Activated B cell treated with CpG ODN at 0.5 μM for 24 hours (primary cell): ENCODE results near the gene LCLAT1. TPM values are rescaled to one million over a fixed set of nuclear protein-coding genes. Genes with fewer than 3 reads are reported as not detected.

ENCODE experiments used
- ATAC-seq: fragments of 200-7000 bp; cut with Tn5 transposase; one replicate; pipeline ENCODE4 v1.10.0; 2021; ENCODE audit warnings: low read depth, mild to moderate bottlenecking, moderate library complexity
- CTCF ChIA-PET: fragments of 350-600 bp; sonication (Branson Sonifier 250); formaldehyde crosslinking; loops from one replicate; lab custom pipeline; 2021; ENCODE audit warnings: antibody characterized with exemption; lab: Charles Lee
- POLR2A ChIA-PET: fragments of 350-600 bp; sonication (Branson Sonifier 250); formaldehyde crosslinking; loops from one replicate; lab custom pipeline; 2021; ENCODE audit warnings: antibody characterized with exemption; lab: Charles Lee
- DNase-seq: peaks from one replicate; pipeline ENCODE4 v3.0.0; 2022
- H3K27ac Mint-ChIP-seq: one replicate; pipeline ENCODE4 v1.8.0; 2020; ENCODE audit warnings: mixed read lengths
- H3K27me3 Mint-ChIP-seq: one replicate; pipeline ENCODE4 v1.8.0; 2021; ENCODE audit warnings: mixed read lengths
- H3K36me3 Mint-ChIP-seq: one replicate; pipeline ENCODE4 v1.8.0; 2021; ENCODE audit warnings: low read depth, mixed read lengths
- H3K4me1 Mint-ChIP-seq: one replicate; pipeline ENCODE4 v1.8.0; 2021; ENCODE audit warnings: mixed read lengths
- H3K4me3 Mint-ChIP-seq: one replicate; pipeline ENCODE4 v1.8.0; 2020; ENCODE audit warnings: mild to moderate bottlenecking, mixed read lengths
- H3K9me3 Mint-ChIP-seq: one replicate; pipeline ENCODE4 v1.8.0; 2020; ENCODE audit warnings: mixed read lengths
- CTCF ChIP-seq: fragments of 200-600 bp; IDR thresholded peaks from one replicate; pipeline ENCODE4 v1.8.0; 2022; ENCODE audit warnings: antibody characterized with exemption, mild to moderate bottlenecking
- intact Hi-C: fragments of 100-400 bp; cut with micrococcal nuclease; formaldehyde crosslinking; loops from one replicate; pipeline ENCODE4 v1.15.1; 2024
- total RNA-seq: library from RNA; stranded (reverse); gene quantifications from 2 replicates; pipeline ENCODE4 v1.2.3, GENCODE V29; 2022

The LCLAT1 gene
- total RNA-seq, 1 donor from 2014 or later = 25.9 TPM

- H3K9me3 Mint-ChIP-seq = no peaks in the 10 kb centered on the region
- no peak for DNase-seq
- ATAC-seq = no peak
- no peak overlapping the region for H3K27ac Mint-ChIP-seq
- CTCF ChIA-PET = interaction anchor here (0.7 to 0.8 kb wide), 2 partner anchors 73 to 577 kb away, joined by 3 to 4 read pairs; no protein-coding TSS in a partner anchor
- H3K4me1 Mint-ChIP-seq = peaks cover 42% of the 10 kb centered on the region
- peaks cover 22% of the 10 kb centered on the region for H3K36me3 Mint-ChIP-seq
- H3K27me3 Mint-ChIP-seq = no peaks in the 10 kb centered on the region
- no peak overlapping the region for H3K4me3 Mint-ChIP-seq
- POLR2A ChIA-PET = interaction anchor here (0.6 kb wide), 1 partner anchor 131 kb away, joined by 3 read pairs; no protein-coding TSS in a partner anchor
- intact Hi-C loops = no loop called here
- no peak for TF ChIP-seq CTCF
Observed at GRCh38 chr2:30622452-30622851, 175.4 kb downstream of the LCLAT1 start.

- TF ChIP-seq CTCF = no peak
- intact Hi-C loops = no loop called here
- ChIA-PET POLR2A (no interaction called here), CTCF (no interaction called here)
- Mint-ChIP-seq H3K36me3 (peaks cover 22% of the 10 kb centered on the region), H3K4me3 (no peak overlapping the region), H3K27me3 (no peaks in the 10 kb centered on the region), H3K4me1 (peaks cover 43% of the 10 kb centered on the region), H3K9me3 (no peaks in the 10 kb centered on the region), H3K27ac (peak overlapping the region; percentile 1)
- ATAC-seq (no peak), DNase-seq (no peak)
Observed at GRCh38 chr2:30625276-30625675, 178.2 kb downstream of the LCLAT1 start.

GRCh38 chr2:30625701-30626100 lies 178.7 kb downstream of the LCLAT1 start:
- ATAC-seq (no peak), DNase-seq (no peak)
- H3K9me3 Mint-ChIP-seq = no peaks in the 10 kb centered on the region
- CTCF ChIA-PET = no interaction called here
- peaks cover 43% of the 10 kb centered on the region for H3K4me1 Mint-ChIP-seq
- no peaks in the 10 kb centered on the region for H3K27me3 Mint-ChIP-seq
- peaks cover 22% of the 10 kb centered on the region for H3K36me3 Mint-ChIP-seq
- POLR2A ChIA-PET = no interaction called here
- TF ChIP-seq CTCF = no peak
- H3K4me3 Mint-ChIP-seq = no peak overlapping the region
- H3K27ac Mint-ChIP-seq = no peak overlapping the region
- intact Hi-C loops = no loop called here

- no peak overlapping the region for H3K27ac Mint-ChIP-seq
- no peak for TF ChIP-seq CTCF
Observed at GRCh38 chr2:30626397-30626796, 179.4 kb downstream of the LCLAT1 start.

GRCh38 chr2:30627151-30627550 lies 180.1 kb downstream of the LCLAT1 start:
- peaks cover 51% of the 10 kb centered on the region for H3K4me1 Mint-ChIP-seq
- CTCF ChIA-PET = no interaction called here
- peak; percentile 45 for ATAC-seq
- TF ChIP-seq CTCF = no peak
- no peak overlapping the region for H3K4me3 Mint-ChIP-seq
- DNase-seq = no peak
- POLR2A ChIA-PET = no interaction called here
- H3K36me3 Mint-ChIP-seq = peaks cover 10% of the 10 kb centered on the region
- H3K27ac Mint-ChIP-seq = no peak overlapping the region
- intact Hi-C loops = no loop called here
- H3K27me3 Mint-ChIP-seq = no peaks in the 10 kb centered on the region
- no peaks in the 10 kb centered on the region for H3K9me3 Mint-ChIP-seq

More at GRCh38 chr2:30626397-30626796, 179.4 kb downstream of the LCLAT1 start:
- ChIA-PET CTCF (no interaction called here), POLR2A (no interaction called here)
- no peaks in the 10 kb centered on the region for H3K27me3 Mint-ChIP-seq
- ATAC-seq (no peak), DNase-seq (no peak)
- no peaks in the 10 kb centered on the region for H3K9me3 Mint-ChIP-seq
- intact Hi-C loops = no loop called here
- H3K4me3 Mint-ChIP-seq = no peak overlapping the region
- H3K4me1 Mint-ChIP-seq = peaks cover 50% of the 10 kb centered on the region
- H3K36me3 Mint-ChIP-seq = peaks cover 16% of the 10 kb centered on the region
